A673 (cell line): ENCODE measurements around the gene A2M. TPM values are rescaled to one million over a fixed set of nuclear protein-coding genes. Genes with fewer than 3 reads are reported as not detected.

Source experiments
- BruUV-seq: library from RNA; stranded (reverse); fragments of 400-500 nt; replicated peaks from 2 replicates; lab custom pipeline; 2021; lab: Mats Ljungman, UMichigan
- CTCF ChIA-PET: fragments of 300-600 bp; sonication (Branson Sonifier 250); formaldehyde crosslinking; loops from one replicate; lab custom pipeline; 2022; ENCODE audit warnings: antibody characterized with exemption; lab: Charles Lee
- POLR2A ChIA-PET: fragments of 300-600 bp; sonication (Branson Sonifier 250); formaldehyde crosslinking; loops from one replicate; lab custom pipeline; 2022; ENCODE audit warnings: antibody characterized with exemption; ENCODE audit not compliant: low non-redundant PET; lab: Charles Lee
- DNase-seq: peaks from one replicate; pipeline ENCODE4 v3.0.0-alpha.2; 2015; ENCODE audit warnings: low spot score
- H3K27ac ChIP-seq: fragments of 200-600 bp; sonication (generic); 2 replicates; pipeline ENCODE4 v1.5.1; 2016; ENCODE audit warnings: mixed run types, low read depth, mild to moderate bottlenecking, mixed read lengths, antibody characterized with exemption, low read length; ENCODE audit not compliant: poor library complexity, severe bottlenecking
- H3K27me3 ChIP-seq: fragments of 200-600 bp; sonication (generic); replicated peaks from 2 replicates; pipeline ENCODE4 v1.6.1; 2017; ENCODE audit warnings: mixed run types, low read depth, mild to moderate bottlenecking, mixed read lengths, antibody characterized with exemption, low read length; ENCODE audit not compliant: insufficient read depth, poor library complexity
- H3K36me3 ChIP-seq: fragments of 200-600 bp; sonication (generic); 2 replicates; pipeline ENCODE4 v1.6.1; 2016; ENCODE audit warnings: mixed run types, mild to moderate bottlenecking, mixed read lengths, antibody characterized with exemption, low read length; ENCODE audit not compliant: insufficient read depth, poor library complexity, severe bottlenecking
- H3K4me1 ChIP-seq: fragments of 200-600 bp; sonication (generic); 2 replicates; pipeline ENCODE4 v1.6.1; 2017; ENCODE audit warnings: mixed run types, mild to moderate bottlenecking, mixed read lengths, antibody characterized with exemption, low read length; ENCODE audit not compliant: insufficient read depth, poor library complexity, severe bottlenecking
- H3K4me3 ChIP-seq: fragments of 200-600 bp; sonication (generic); 2 replicates; pipeline ENCODE4 v1.5.1; 2016; ENCODE audit warnings: low read depth, mixed run types, mild to moderate bottlenecking, mixed read lengths, low read length; ENCODE audit not compliant: poor library complexity, severe bottlenecking
- H3K9me3 ChIP-seq: fragments of 200-600 bp; sonication (generic); 2 replicates; pipeline ENCODE4 v1.6.1; 2016; ENCODE audit warnings: mixed run types, low read depth, mild to moderate bottlenecking, mixed read lengths, antibody characterized with exemption, low read length; ENCODE audit not compliant: poor library complexity, severe bottlenecking
- CTCF ChIP-seq: fragments of 300-800, 200-600 bp; sonication (generic); conservative IDR thresholded peaks from 2 replicates; pipeline ENCODE4 v1.5.1; 2017; ENCODE audit warnings: low read depth, mild to moderate bottlenecking, antibody characterized with exemption, low read length, moderate library complexity, mixed read lengths
- EZH2 ChIP-seq: fragments of 200-600 bp; sonication (generic); IDR thresholded peaks from 2 replicates; pipeline ENCODE4 v1.6.1; 2017; ENCODE audit warnings: borderline replicate concordance, low read depth, mild to moderate bottlenecking, mixed read lengths, antibody characterized with exemption, low read length; ENCODE audit not compliant: poor library complexity, severe bottlenecking
- intact Hi-C: fragments of 100-400 bp; cut with micrococcal nuclease; formaldehyde crosslinking; loops from one replicate; pipeline ENCODE4 v1.10.0; 2022; ENCODE audit not compliant: unreplicated experiment
- total RNA-seq: library from RNA; stranded (reverse); gene quantifications from 2 replicates; pipeline ENCODE4 v1.2.3, GENCODE V29; 2021

The A2M gene
- total RNA-seq, 1 experiment from 2014 or later: 1.3 TPM

- Histone ChIP-seq H3K27ac (no peak overlapping the region), H3K27me3 (peaks cover 25% of the 10 kb centered on the region), H3K9me3 (no peaks in the 10 kb centered on the region), H3K36me3 (no peaks in the 10 kb centered on the region), H3K4me1 (no peaks in the 10 kb centered on the region), H3K4me3 (no peak overlapping the region)
- BruUV-seq: no TSS peak
- intact Hi-C loops: no loop called here
- ChIA-PET CTCF (no interaction called here), POLR2A (no interaction called here)
- no peak for DNase-seq
- TF ChIP-seq CTCF: no peak
- TF ChIP-seq EZH2: no peak
These were observed 47.6 kb downstream of the A2M start for GRCh38 chr12:9068086-9068485.

GRCh38 chr12:9066755-9067423 is 48.8 kb downstream of the A2M start:
- POLR2A ChIA-PET: no interaction called here
- CTCF ChIA-PET: interaction anchor here (1.3 kb wide), 1 partner anchor 17 kb away, joined by 5 read pairs; no protein-coding TSS in a partner anchor
- intact Hi-C loops: no loop called here
- no peak for DNase-seq
- H3K27me3 ChIP-seq: peaks cover 25% of the 10 kb centered on the region
- no peak overlapping the region for H3K27ac ChIP-seq
- no peaks in the 10 kb centered on the region for H3K4me1 ChIP-seq
- TF ChIP-seq EZH2: no peak
- TF ChIP-seq CTCF: no peak
- no peaks in the 10 kb centered on the region for H3K9me3 ChIP-seq
- no peaks in the 10 kb centered on the region for H3K36me3 ChIP-seq
- BruUV-seq: no TSS peak
- H3K4me3 ChIP-seq: no peak overlapping the region

- Histone ChIP-seq H3K27me3 (peaks cover 25% of the 10 kb centered on the region), H3K9me3 (no peaks in the 10 kb centered on the region), H3K4me1 (no peaks in the 10 kb centered on the region), H3K4me3 (no peak overlapping the region), H3K27ac (no peak overlapping the region), H3K36me3 (no peaks in the 10 kb centered on the region)
- ChIA-PET POLR2A (no interaction called here), CTCF (interaction anchor here (1.3 kb wide), 1 partner anchor 16 kb away, joined by 5 read pairs; no protein-coding TSS in a partner anchor)
- intact Hi-C loops: no loop called here
- no TSS peak for BruUV-seq
- TF ChIP-seq EZH2: no peak
- no peak for TF ChIP-seq CTCF
- DNase-seq: no peak
These were observed 49.5 kb downstream of the A2M start for GRCh38 chr12:9066183-9066623.
